Kasumi-1 (cell line): ENCODE measurements around the gene GNG10.
"Not testable (repeated sequence)": the region's sequence is repeated elsewhere in the genome, so short reads cannot be mapped to it uniquely, and the experiment has no call there.

Source experiments
- DNase-seq, 2 experiments: peaks; one replicate each; lab custom pipeline; 2025; lab: John Stamatoyannopoulos, UW

GNG10 gene

GRCh38 chr9:111649016-111649415 lies 12.4 kb upstream of the GNG10 start:
- DNase-seq = no peak

- DNase-seq = no peak
These were observed 4.4 kb upstream of the GNG10 start for GRCh38 chr9:111657051-111657450.

DNA sequence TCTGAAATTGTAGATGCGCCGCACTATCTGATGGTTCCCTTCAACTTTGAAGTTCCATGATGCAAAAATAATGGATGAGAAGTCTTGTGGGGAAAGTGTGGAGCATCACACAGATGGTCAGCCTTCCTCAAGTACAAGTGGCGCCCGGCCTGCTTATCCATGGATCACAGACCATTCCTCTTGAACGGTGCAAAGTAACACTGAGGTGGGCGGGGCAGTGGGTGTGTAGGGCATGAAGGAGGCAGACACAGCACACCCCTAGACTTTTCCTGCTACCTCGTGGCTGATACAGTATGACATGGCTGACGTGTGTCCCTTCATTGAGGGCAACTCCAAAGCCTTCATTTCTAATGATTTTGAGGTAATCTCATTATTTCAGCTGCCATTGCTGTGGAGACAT lies 2.5 kb upstream of the GNG10 start:
- DNase-seq = no peak

GRCh38 chr9:111659691-111660090 lies 1.7 kb upstream of the GNG10 start:
- peak in 1 of 2 experiments; percentile 14 for DNase-seq

DNA sequence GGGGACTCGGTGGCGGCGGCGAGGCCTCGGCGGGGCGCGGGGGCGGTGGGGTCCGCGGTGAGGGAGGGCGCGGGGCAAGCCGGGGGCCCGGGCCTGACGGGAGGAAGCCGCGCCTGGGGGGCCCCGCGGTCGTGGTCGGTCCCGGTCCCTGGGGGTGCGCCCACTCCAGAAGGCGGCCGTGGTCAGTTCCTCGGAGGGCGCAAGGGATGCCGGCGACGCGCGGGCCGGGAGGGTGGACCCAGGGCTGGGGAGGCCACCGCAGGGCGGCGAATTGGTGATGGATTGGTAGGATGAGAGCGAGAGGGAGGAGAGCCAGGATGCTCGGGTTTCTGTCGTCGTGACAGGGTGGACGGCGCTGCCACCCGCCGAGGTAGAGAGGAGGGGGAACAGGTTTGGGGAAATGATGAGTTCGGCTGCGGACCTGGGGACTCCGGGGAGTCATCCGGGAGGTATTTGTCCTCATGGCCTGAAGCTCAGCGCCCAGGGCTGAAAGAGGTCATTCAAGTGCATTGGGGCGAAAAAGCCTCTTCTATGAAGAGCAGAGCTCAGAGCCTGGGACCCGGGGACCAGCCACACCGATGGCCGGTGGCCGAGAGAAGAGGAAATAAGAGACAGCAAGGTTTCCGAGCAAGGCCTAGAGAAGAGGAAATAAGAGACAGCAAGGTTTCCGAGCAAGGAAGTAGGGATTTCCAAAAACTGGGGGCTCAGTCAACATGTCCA lies 557 bp downstream of the GNG10 start:
- DNase-seq = peak; percentile 42 to 67

GRCh38 chr9:111662576-111663300 lies 1.3 kb downstream of the GNG10 start:
- peak; percentile 42 for DNase-seq

DNA sequence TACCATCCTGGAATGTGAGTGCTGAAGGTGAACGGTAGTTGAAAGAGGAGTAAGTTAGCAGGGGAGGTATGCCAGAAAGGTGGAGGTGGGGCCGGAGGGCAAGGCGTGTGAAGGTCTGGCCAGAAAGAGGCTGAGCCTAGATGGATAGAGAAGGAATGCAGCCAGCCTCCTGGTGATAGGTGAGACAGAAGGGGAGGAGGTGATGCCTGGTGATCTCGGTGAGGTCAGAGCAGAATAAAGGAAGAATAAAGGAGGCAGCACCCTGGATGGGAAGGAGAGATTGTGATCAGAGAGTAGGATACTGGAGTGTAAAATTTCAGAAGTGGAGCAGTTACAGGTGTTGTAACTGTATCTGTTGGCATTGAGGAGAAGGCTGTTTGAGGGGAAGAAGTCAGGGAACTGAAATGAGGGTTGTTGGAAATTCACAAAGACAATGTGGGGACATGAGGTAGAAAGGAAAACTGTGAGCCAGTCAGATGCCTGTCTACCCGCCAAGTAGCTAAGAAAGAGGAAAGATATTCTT lies 2.0 kb downstream of the GNG10 start:
- no peak for DNase-seq

GRCh38 chr9:111668026-111668573 lies 6.7 kb downstream of the GNG10 start:
- DNase-seq = no peak

DNA sequence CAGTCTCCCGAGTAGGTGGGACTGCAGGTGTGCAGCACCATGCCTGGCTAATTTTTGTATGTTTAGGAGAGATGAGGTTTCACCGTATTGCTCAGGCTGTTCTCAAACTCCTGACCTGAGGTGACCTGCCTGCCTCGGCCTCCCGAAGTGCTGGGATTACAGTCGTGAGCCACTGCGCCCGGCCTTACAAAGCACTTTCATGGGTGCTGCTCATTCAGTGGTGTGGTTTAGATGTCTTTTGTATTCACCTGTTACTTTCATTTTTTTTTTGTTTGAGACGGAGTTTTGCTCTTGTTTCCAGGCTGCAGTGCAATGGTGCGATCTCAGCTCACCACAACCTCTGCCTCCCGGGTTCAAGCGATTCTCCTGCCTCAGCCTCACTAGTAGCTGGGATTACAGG lies 7.2 kb downstream of the GNG10 start:
- DNase-seq = not testable (repeated sequence)

GRCh38 chr9:111674319-111674718 lies 12.9 kb downstream of the GNG10 start:
- no peak for DNase-seq

GRCh38 chr9:111676116-111676515 lies 14.7 kb downstream of the GNG10 start:
- no peak for DNase-seq

DNA sequence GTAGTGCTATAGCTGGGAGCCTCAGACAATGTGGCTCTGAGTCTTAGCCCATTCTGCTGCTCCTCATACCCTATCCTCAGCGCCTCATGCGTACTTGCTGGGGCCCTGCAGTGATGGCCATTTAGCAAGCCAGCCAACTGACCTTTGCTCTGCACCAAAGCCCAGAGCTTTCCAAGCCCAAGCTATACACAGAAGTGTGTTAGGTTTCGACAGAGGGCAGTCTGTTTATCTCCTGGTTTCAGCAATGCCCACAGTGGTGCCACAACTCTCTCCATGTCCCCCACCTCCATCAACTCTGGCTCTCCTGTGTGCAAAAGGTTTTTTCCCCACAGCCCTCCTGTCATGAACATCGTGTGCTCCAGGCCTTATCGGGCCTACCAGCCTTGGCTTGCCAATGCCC lies 16.9 kb downstream of the GNG10 start:
- no peak for DNase-seq

DNA sequence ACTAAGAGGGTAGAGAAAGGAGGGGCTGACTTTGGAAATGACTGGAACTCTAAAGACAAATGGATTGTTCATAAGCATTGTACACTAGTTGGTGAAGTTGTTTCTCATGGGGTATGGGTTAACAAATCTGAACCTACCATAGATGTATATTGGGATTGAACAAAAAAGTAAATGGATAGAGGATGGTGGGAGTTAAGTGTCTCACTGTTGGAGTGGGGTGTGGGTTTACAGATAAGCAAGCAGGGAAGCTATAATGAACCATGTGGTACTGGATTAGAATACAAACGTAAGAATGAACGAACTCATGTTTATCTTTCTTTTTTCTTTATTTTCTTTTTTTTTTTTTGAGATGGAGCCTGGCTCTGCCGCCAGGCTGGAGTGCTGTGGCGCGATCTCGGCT lies 17.8 kb downstream of the GNG10 start:
- no peak for DNase-seq

DNA sequence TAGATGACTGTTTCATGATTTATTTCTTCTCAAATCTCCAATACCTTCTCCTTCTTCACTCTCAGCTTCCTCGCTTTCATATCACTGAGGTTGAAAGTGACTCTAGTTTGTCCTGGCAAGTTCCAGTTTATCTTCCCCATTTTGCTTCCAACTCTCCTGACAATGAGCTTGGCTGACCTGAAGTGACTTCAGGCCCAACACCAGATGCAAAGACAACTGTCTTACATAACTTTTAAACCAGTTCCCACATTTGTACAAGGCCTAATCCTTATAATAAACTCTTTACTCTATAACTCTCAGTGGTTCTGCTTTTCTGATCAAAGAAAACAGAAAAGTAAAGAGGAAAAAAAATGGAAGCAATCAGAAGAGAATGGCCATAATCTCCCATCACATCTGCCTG lies 22.0 kb downstream of the GNG10 start:
- DNase-seq = no peak

GRCh38 chr9:111691672-111692329 lies 30.4 kb downstream of the GNG10 start:
- DNase-seq = peak; percentile 79 to 82

- no peak for DNase-seq
These were observed 35.4 kb downstream of the GNG10 start for GRCh38 chr9:111696796-111697195.

GRCh38 chr9:111700776-111701175 lies 39.4 kb downstream of the GNG10 start:
- peak; percentile 6 to 11 for DNase-seq

DNA sequence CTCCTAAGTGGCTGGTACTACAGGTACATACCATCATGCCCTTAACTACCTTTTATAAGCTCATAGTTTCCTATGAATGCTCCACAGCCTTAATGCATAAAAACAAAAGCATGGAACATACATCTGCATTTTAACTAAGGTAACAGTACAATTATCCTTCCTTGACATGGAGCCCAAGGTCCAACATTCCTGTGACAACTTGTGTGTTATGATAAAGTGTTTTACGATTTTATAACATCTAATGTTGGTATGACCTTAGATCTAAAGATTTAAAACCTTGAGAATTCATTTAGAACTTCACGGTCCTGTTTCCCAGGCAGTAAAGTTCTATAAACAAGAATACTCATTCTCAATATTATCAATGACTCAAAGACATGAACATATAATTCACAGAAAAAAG lies 43.1 kb downstream of the GNG10 start:
- DNase-seq = no peak

DNA sequence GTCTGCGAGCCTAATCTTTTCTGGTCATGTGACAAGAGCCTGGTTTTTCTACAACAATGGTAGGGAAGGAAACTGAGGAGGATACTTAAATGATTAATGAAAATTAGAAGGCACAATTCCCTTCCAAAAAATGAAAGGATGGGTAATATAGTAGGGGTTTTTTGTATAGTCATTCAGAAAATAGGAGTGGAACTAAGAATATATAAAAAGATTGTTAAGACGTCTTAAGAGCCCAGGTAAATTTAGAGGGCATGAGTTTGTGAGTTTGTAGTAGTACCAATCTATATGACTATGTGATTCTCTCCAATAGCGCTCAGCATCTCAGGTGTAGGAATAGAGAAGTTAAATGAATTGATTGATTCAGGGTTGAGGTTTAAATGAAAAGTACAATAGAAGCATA lies 50.1 kb downstream of the GNG10 start:
- no peak for DNase-seq

DNA sequence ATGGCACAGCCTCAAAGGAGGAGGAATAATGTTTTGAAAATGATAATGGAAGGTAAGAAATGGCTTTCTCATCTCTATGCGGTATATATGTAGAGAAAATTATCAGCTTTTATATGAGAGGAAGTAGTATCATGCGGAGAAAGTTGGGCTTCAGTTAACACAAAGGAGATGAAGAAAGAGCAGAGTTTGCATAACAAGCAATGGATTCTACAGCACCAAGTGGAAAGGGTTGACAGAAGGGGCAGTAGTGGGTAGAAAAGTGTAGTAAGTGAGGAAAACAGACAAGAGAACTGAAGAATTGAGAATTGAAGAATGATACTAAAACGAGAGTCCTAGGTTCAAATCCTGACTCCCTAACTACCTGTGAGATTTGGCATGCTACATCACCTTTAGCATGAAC lies 51.0 kb downstream of the GNG10 start:
- DNase-seq = peak in 1 of 2 experiments; percentile 3

DNA sequence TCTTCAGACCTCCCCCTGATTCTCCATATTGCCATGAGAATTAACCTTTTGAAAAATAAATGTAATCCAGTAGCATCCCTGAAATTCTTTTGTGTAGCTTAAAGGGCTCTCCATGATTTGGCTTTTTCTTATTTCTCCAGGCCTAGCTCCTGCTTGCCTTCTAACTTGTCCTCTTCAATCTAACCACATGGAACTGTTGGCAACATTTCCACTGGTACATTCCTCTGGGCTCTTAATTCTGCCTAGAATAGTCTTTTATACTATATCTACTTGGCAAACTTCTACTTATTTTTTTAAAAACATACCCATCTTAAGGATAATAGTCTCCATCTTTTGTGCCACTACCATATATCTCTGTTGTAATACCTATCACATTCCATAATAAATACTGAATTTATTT lies 54.1 kb downstream of the GNG10 start:
- no peak for DNase-seq

DNA sequence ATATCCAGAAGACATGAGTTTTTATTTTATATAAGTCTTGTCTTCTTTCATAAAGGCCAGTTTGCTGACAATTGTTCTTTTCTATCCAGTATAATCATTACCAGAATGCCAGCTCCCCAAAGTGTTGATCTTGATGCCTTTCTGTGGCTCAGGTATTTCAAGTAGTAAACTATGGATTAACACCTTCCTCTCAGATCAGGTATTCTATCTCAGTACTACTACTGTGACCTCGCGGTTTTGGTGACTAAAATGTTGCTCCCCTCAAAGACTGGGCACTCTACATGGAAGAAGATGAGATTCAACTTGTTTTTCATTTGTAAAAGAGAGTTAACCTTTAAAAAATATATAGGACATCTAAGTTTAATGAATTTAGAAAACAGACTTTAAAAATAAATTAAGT lies 58.1 kb downstream of the GNG10 start:
- DNase-seq = no peak
